ENCODE data around the gene KRAS.
"Not testable (repeated sequence)": the region's sequence is repeated elsewhere in the genome, so short reads cannot be mapped to it uniquely, and the experiment has no call there.

KRAS gene

DNA sequence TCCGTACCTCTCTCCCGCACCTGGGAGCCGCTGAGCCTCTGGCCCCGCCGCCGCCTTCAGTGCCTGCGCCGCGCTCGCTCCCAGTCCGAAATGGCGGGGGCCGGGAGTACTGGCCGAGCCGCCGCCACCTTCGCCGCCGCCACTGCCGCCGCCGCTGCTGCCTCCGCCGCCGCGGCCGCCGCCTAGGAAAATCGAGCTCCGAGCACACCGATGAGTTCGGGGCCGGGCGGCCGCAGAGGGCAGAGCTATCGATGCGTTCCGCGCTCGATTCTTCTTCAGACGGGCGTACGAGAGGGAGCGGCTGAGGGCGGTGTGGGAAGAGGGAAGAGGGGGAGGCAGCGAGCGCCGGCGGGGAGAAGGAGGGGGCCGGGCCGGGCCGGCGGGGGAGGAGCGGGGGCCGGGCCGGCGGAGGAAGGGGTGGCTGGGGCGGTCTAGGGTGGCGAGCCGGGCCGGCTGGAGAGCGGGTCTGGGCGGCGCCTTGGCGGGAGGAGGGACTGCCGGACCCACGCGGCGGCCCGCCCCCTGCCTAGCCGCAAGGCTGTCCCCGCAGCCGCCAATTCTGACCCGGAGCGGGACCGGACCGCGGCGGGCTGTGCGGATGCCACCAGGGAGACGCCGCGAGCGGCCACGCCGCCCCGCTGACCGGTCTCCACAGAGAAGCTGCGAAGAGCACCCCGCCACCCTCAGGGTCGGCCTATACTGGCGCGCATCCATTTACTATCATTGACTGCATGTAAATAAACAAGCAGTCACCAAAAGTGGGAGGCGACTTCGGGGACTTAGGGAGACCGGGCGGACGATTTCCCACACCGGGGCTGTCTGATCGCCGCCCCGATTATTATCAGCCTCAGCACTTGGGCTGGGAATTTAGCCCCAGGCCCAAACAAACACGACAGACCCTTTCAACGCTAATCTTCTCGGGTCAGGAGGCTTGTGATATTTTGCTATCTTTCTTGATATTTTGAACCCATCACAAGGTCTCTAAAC, at the start of gene KRAS:
Gene KRAS (minus strand): TSS at position 186 of the 987 bp plus-strand sequence.
- DNase-seq, result peak; percentile 80

DNA sequence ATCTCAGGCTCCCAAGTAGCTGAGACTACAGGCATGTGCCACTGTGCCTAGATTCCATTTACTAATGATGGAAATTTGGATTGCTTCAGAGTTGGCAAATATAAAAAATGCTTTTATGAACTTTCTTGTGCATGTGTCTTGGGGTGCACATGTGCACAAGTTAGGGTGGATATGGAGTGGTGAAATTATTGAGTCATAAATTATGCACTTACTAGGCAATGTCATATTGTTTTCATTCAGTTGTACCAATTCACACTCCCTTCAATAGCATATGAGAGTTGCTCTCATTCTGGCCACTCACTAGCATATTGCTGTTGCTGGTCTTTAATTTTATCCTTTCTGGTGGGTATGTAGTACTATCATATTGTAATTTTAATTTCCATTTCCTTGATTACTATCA, 45.7 kb upstream of the KRAS start:
- DNase-seq, result no peak

DNA sequence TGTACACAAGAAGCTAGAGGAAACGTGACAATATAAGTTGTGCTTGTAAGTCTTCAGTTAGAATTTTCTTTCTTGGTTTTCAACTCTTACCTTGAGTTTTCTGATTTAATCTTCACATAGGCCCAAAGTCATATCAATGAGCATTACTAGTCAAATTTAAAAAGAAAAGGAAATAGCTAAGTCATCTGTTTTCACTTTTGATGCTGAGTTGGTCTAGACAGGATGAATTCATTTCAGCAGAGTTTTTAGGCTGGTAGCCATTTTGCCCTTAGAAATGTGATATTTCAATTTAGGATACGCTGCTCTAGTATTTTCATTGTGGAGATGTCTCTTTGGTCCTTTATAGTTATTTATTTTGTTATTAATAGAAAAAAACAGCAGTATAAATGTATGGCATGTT, 44.6 kb upstream of the KRAS start:
- DNase-seq, result no peak

DNA sequence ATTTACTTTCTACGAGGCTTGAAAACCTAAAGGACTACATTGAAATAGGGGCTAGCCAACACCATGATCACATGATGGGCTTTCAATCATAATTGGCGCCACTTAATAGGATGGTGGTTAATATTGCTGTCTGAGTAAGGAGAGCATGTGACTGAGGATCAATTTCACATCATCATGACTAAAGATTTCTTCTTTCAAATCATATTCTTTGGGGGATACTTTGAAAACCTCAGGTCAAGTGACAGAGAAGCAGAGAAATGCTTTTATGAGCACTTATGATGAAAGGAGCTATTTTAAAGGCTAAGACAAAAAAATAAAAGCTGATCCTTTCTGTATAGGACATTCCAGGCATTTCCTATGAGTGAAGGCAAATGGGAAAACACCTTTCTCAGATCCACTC, 42.9 kb upstream of the KRAS start:
- DNase-seq, result no peak

DNA sequence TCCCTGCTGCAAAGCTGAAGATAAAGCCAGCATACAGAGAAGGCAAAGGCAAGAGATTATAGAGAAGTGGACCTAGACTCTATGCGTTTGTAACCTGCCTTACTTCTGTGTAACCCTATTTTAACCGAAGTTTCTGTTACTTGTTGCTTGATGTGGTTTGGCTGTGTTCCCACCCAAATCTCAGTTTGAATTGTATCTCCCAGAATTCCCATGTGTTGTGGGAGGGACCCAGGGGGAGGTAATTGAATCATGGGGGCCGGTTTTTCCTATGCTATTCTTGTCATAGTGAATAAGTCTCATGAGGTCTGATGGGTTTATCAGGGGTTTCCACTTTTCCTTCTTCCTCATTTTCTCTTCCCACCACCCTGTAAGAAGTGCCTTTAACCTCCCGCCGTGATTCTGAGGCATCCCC, 42.1 kb upstream of the KRAS start:
- not testable (repeated sequence) for DNase-seq

DNA sequence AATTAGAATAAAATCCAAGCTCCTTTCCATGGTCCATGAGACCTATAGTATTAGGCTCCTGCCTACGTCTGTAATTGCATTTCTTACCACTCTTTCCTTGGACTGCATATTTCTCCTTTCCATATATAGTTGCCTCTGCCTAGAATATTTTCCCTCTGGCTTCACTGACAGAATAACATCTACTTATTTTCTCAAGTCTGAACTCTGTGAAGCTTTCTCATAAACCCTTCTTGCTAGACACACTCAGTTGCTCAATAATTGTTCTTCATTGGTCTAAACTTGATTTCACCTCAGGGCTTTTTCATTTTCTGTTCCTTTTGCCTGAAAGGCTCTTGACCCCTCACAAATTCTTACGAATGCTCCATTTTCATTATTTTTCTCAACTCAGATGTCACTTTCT, 36.9 kb upstream of the KRAS start:
- no peak for DNase-seq

DNA sequence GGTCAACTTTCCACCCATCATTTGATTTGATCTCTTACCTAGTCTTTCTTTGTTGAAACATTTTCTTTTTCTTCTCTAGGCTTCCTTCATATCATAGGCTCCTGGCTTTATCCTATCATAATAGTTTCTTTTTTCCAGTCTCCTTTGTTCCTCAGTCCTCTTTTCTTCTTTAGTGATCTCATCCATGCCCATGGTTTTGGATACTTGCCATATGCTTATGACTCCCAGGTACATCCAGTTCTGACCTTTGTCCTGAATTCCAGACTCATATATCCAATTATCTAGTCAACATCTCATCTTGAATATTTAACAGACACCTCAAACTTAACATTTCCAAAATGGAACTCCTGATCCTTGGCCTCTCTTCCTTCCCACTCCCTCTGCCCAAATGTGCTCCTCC, 36.1 kb upstream of the KRAS start:
- no peak for DNase-seq

DNA sequence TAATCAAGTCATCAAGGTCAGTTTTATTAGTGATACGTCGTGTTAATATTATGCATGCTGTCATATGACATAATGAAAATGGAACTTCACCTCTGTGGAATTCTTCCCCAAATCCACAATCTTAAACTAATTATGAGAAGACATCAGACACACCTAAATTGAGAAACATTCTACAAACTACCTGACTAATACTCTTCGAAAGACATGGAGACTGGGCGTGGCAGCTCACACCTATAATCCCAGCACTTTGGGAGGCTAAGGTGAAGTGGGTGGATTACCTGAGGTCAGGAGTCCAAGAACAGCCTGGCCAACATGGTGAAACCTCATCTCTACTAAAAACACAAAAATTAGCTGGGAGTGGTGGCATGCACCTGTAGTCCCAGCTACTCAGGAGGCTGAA, 33.3 kb upstream of the KRAS start:
- DNase-seq, result no peak

DNA sequence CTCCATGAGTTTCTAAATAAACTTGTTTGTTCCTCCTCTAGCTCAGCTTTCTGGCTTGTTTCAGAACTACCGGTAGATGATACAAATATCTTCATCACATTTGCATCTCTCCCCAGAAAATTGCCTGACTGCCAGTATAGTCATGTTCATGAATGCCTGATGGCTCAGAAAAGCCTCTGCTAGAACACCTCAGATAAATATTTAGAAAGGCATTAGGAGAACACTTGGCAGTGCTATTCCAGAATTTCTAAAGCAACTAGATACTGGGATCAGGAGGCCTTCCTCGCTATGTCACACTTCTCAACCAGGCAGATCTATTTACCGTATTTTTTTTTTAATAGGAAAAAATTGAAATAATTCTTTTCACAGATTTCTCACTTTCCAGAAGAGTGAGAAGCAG, 32.3 kb upstream of the KRAS start:
- no peak for DNase-seq

DNA sequence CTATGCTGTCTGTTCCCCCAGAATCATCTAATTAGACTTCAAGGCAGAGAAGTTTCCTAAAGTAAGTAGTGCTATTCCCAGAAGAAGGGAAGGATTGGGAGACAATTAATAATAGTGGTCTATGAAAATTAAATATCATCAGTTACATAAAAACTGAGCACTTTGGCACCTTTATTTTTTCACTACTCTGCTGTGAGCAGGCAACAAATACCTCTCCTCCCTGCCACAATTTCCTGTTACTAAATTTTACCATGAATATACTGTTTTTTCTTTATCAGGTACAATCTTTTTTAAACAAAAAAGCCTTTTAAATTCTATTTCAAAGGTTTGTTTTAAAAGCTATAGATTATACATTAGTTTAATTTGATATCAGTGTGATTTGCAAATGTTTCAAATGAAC, 29.4 kb upstream of the KRAS start:
- DNase-seq, result no peak

DNA sequence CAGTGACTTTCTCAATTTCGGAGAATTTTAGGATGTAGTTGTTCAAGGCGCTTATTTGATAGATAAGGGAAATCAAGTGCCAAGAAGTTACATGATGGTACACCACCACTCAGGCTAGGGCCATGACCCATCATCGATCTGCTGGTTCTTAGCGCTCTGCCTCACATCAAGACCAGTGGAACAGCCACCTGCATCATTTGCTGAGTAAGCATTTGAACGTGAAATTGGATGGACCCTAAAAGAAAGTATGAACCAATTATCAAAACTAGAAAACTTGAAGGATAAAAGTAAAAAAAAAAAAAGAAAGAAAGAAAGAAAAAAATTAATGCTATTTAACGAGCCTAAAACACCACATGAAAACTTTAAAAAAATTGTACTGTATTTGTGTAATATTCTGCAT, 27.5 kb upstream of the KRAS start:
- DNase-seq, result no peak

DNA sequence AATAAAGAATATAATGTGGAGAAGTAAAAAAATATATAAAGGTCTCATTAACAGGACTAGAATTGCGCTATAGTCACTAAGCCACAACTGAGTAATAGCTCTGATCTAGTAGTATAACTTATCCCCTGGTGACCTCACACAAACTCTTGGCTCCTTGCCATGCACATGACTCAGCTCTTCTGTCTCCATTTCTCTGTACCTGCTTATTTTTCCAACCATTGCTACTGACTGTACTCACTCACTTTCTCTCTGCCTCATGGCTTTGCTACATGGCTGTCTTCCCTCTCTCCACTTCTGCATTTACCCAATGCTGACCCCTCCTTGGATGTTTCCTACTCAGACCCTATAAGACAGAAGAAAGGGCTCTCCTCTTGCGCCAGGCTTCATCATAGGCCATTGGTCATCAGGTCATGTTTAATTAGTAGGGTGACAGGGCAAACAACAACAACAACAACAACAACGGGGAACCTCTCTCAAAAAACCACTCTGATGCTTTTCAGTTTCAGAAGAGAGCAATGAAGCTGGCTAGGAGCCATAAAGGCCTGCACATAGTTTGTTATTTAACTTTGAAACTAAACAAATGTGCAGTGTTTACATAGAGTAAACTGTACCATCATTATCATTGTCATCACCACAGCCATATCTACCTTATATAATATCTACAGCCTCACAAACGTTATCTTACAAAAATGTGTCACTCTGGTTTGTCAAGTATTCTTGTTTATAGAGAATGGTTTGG, 25.6 kb upstream of the KRAS start:
- no peak for DNase-seq

DNA sequence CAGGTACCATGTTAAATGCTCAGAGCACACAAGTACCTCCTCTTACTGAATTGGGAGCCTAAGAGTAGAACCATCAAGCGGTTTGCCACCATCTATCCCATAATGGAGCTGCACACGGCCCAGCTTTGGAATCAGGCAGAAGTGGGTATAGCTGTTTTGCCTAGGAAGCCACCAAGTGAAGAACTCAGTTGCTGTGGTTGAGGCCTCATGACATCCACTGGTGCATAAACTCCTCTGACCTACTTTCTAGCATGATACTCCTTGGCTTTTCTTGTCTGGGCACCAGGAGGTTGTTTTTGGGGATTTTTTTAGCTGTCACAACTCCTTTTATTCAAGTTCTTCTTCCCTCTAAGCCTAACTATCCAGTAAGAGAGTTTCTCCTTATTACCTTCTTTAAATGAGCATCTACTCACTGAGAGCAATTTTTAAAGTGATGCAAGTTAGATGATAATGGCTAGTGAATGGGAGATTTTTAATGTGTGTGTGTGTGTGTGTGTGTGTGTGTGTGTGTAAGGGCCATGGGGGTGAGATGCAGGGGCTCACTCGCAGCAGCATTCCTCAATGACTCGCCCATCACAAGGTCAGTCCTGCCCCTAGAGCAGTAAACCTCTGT, 20.9 kb upstream of the KRAS start:
- no peak for DNase-seq

DNA sequence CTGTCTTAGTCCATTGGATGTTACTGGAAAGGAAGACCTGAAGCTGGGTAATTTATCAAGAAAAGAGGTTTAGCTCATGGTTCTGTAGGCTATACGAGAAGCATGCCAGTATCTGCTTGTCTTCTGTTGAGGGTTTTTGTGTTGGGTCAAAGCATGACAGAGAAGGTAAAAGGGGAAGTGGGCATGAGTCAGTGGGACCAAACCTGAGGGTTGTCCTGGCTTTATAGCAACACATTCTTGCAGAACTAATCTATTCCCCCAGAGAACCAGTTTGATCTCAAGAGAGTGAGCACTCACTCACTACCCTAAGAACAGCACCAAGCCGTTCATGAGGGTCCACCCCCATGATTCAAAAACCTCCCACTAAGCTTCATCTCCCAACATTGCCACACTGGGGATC, 19.0 kb upstream of the KRAS start:
- no peak for DNase-seq

DNA sequence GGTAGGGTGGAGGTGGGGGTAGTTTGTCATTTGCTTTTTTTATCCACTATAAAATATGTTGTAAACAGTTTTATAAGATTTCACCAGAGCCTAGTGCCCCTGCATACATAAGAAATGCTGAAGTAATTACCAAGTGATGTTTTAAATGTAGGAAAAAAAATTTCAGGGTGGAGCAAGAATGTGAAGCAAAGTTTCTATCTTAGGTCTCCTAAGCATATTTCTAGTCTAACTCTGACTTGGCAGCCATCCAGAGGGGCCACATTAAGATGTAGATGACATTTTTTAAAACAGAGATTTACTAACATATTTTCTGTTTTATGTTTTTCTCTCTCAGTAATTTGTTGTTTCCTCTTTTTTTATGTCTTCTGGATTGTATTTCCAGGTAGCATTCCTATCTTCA, 15.8 kb upstream of the KRAS start:
- DNase-seq, result no peak

DNA sequence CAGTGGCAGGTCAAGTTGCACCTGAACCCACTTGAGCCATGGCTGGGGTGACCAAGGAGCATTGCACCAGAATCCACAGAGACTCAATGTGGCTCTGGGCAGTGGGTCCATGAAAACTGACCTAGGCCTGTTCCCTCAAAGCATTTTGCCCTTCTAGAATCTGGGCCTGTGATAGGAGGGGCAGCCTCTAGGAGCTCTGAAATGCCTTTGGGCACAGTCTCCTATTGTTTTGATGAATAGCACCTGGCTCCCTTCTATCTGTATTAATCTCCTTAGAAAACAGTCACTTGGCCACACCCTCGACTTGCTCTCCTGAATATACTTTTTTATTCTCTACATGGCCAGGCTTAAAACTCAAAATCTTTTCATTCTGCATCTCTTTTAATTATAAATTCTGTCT, 14.1 kb upstream of the KRAS start:
- no peak for DNase-seq

DNA sequence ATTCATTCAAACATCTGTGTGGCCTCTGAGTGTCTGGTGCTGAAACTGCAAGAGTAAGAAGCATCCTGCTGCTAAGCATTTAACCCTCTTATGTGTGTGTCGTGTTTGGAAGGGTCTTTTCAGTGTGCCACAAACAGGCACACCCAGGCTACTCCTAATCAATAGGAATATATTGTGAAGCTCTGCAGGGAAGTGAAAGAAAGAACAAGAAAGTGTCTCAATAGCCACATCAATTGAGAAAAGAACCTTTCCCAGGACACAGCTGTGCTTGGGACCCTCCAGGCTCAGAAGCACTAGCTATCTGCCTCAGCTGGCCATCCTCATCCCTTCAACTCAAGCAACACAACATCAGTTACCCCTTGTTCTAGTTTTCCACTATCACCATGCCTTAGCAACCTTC, 13.4 kb upstream of the KRAS start:
- no peak for DNase-seq

DNA sequence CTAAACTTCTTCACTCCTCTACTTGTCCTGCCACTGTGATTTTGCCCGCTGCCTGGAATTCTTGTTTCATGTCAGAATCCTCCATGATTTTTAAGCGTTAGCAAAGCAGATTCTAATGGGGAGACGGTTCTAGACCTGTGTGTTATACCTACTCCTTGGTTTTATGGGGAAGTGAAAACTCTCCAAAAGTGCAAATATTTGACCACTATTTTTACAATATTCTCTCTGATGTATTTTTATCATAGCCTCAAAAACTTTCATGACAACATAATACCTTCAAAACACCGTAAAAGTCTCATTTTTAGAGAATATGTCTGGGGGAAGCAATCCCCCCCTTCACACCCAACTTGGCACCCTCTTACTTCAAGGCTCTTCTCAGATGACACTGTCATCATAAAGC, 12.9 kb upstream of the KRAS start:
- no peak for DNase-seq

DNA sequence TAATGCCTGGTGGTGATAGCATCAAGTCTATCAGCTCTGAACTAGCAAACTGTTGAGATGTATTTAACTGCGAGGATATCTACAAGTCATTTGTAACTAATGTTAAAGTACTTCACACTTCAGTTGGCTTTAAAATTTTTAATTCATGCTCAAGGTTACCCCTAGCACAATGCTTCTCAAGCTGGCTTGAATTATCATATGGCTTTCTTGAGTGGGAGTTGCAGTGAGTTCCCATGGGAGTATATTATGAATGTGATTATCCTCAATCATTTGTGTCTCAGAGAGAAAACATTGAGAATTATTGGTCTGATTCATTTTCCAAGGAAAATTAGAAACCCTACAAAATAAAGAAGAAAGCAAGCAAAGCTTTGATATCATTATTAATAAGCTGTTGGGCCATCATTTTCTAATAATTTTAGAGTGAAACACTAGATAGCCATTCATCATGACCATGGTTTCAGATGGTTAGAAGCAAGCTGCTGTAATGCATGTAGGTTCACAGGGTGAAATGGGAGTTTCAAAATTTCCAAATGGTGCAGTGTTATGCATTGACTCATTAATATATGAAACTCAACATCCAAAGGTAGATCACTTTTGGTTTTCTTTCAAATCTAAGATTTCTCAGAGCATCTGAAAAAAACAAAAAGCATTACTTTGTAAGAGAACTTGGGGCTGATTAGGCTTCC, 11.8 kb upstream of the KRAS start:
- no peak for DNase-seq

DNA sequence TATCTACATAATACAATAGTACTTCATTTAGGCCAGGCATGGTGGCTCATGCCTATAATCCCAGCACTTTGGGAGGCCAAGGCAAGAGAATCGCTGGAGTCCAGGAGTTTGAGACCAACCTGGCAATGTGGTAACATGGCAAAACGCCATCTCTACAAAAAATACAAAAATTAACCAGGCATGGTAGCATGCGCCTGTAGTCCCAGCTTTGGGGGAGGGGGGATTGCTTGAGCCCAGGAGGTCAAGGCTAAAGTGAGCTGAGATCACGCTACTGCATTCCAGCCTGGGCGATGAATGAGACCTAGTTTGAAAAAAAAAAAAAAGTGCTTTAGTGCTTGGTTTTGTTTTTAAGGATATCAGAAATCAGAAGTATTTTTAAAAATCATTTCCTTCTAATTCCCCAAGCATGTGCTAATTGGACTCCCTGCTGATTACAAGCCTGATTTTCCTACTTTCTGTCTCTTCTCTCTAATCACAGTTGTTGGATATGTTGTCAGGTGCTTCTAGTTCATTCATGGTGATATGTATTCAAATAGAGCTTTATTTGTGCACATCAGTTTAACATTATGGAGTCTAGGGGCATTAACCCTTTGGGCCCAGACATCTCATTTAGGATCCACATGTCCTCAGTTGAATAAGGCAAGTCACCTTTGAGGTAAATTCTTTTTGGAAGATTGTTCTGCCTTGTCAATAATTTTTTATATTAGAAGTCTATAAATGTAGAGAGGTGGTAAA, 7.0 kb upstream of the KRAS start:
- no peak for DNase-seq

DNA sequence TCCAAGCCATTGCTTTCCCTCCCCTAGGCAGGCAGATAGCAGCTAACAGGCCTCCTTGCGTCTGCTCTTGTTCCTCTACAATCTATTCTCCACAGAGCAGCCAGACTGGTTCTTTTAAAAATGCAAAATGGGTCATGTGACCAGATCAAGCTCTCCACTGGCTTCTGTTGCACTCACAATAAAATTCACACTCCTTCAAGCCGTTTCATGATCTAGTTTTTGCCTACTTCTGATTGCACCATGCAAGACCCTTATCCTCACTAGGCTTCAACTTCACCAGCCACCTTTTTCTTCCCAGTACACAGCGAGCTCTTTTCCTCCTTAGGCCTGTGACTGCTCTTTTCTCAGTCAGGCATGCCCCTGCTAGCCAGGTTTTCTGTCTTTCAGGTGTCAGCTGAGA, 6.1 kb upstream of the KRAS start:
- DNase-seq, result no peak

DNA sequence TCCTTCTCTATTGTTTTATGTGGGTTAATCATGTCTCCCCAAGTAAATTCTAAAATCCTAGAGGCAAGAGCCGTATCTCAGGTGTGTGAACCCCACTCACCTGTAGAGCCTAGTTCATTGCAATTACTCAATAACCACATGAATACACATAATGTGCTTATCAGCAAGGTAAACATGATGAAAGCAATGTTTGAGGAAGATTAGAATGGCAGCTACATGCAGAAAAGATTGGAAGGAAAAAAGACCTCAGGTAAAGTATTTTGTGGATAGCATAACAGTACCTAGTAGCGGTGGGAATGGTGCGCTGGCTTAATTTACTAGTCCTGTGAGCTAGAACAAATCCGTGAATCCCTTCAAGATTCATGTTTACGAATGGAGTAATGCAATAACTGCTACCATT, 5.3 kb upstream of the KRAS start:
- DNase-seq, result no peak

All from NCI-H1694 treated with DMSO at 0.1 percent for 48 hours (cell line).